Peyer's patch (tissue), 4 donors: Measurements from ENCODE around the gene ECT2L.

Source experiments
- POLR2A ChIP-seq, 2 donors: fragments of 450-650 bp; IDR thresholded peaks; one replicate each; pipeline ENCODE4 v1.5.1; 2017; ENCODE audit warnings: antibody characterized with exemption in 2 of 2, mild to moderate bottlenecking in 2 of 2, moderate library complexity in 2 of 2
- TF ChIP-seq, protein P1 (sequence below), 6 experiments: fragments of 450-650 bp in 4 of 6; fragments of 200-600 bp in 2 of 6; sonication (generic) in 1 of 6; IDR thresholded peaks; one replicate each; pipeline ENCODE4 v1.5.1; 2017 to 2019; ENCODE audit warnings: antibody characterized with exemption in 6 of 6, mild to moderate bottlenecking in 3 of 6, moderate library complexity in 1 of 6

DNA sequence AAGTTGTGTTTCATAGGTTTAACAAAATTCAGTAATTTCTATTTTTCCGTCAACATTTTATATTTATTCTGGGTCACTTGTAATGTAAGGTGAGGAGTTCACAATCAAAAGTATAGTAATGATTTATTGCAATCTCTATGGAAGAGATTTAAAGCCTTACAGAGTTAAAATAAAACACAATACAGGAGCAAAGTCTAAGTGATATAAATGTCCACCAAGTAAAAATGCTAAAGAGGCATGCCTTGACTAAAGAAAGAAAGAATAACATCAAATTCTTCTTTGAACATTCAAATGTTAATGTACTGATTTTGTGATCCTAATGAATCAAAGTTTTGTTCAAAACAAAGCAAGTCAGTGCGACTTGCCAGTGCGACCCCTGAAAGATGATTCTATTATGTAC is 130.7 kb downstream of the ECT2L start:
- TF ChIP-seq, protein P1, sequence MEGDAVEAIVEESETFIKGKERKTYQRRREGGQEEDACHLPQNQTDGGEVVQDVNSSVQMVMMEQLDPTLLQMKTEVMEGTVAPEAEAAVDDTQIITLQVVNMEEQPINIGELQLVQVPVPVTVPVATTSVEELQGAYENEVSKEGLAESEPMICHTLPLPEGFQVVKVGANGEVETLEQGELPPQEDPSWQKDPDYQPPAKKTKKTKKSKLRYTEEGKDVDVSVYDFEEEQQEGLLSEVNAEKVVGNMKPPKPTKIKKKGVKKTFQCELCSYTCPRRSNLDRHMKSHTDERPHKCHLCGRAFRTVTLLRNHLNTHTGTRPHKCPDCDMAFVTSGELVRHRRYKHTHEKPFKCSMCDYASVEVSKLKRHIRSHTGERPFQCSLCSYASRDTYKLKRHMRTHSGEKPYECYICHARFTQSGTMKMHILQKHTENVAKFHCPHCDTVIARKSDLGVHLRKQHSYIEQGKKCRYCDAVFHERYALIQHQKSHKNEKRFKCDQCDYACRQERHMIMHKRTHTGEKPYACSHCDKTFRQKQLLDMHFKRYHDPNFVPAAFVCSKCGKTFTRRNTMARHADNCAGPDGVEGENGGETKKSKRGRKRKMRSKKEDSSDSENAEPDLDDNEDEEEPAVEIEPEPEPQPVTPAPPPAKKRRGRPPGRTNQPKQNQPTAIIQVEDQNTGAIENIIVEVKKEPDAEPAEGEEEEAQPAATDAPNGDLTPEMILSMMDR (IDR thresholded peaks at IDR 0.05), result no peak
- no peak for TF ChIP-seq POLR2A (IDR thresholded peaks at IDR 0.05)
